Astrocyte (in vitro differentiated cells and primary cell): ENCODE results near the gene AIP.

Source experiments
- CTCF ChIP-seq: IDR thresholded peaks from 2 replicates; pipeline ENCODE4 v1.5.1; 2011; ENCODE audit warnings: low read depth, mild to moderate bottlenecking, inconsistent platforms, low read length, moderate library complexity; ENCODE audit not compliant: insufficient read depth
- EZH2 ChIP-seq: IDR thresholded peaks from 2 replicates; pipeline ENCODE4 v1.6.1; 2012; ENCODE audit warnings: mild to moderate bottlenecking, low read length, inconsistent platforms; ENCODE audit not compliant: insufficient read depth

GRCh38 chr11:67470337-67471002, 12.4 kb upstream of the AIP start:
- TF ChIP-seq CTCF (no peak), EZH2 (no peak)
